Neural cell (in vitro differentiated cells): ENCODE data around the gene LDLRAD4. TPM values are rescaled to one million over a fixed set of nuclear protein-coding genes. Genes with fewer than 3 reads are reported as not detected.

ENCODE experiments used
- H2AFZ ChIP-seq: fragments of 200-600, 300-800 bp; sonication (generic), shearing (Covaris generic); 2 replicates; pipeline ENCODE4 v1.6.0; 2014; ENCODE audit warnings: low read depth, mild to moderate bottlenecking, antibody characterized with exemption, low read length, moderate library complexity
- H3F3A ChIP-seq: fragments of 200-600 bp; shearing (Covaris generic); 2 replicates; pipeline ENCODE4 v1.6.1; 2016; ENCODE audit warnings: mild to moderate bottlenecking, moderate library complexity, mixed read lengths, antibody characterized with exemption, low read length; ENCODE audit not compliant: insufficient read depth, poor library complexity, severe bottlenecking
- H3K27ac ChIP-seq: fragments of 200-600, 300-800 bp; sonication (generic), shearing (Covaris generic); 2 replicates; pipeline ENCODE4 v1.5.1; 2014; ENCODE audit warnings: mild to moderate bottlenecking, low read length, moderate library complexity
- H3K27me3 ChIP-seq: fragments of 300-800, 200-600 bp; sonication (generic), shearing (Covaris generic); 2 replicates; pipeline ENCODE4 v1.6.0; 2014; ENCODE audit warnings: mild to moderate bottlenecking, low read depth, low read length, moderate library complexity; ENCODE audit not compliant: insufficient read depth
- H3K36me3 ChIP-seq: fragments of 300-800, 200-600 bp; sonication (generic), shearing (Covaris generic); 2 replicates; pipeline ENCODE4 v1.5.1; 2014; ENCODE audit warnings: mild to moderate bottlenecking, antibody characterized with exemption, low read length, moderate library complexity; ENCODE audit not compliant: insufficient read depth
- H3K4me2 ChIP-seq: fragments of 300-800, 200-600 bp; sonication (generic), shearing (Covaris generic); 2 replicates; pipeline ENCODE4 v1.6.0; 2014; ENCODE audit warnings: mild to moderate bottlenecking, low read length
- H3K4me3 ChIP-seq: fragments of 300-800, 200-600 bp; sonication (generic), shearing (Covaris generic); 2 replicates; pipeline ENCODE4 v1.5.1; 2014; ENCODE audit warnings: mild to moderate bottlenecking, low read length, moderate library complexity
- H3K79me2 ChIP-seq: fragments of 200-600 bp; shearing (Covaris generic); replicated peaks from 2 replicates; pipeline ENCODE4 v1.6.0; 2014; ENCODE audit warnings: mild to moderate bottlenecking, low read length, moderate library complexity; ENCODE audit not compliant: insufficient read depth
- H3K9ac ChIP-seq: fragments of 300-800, 200-600 bp; sonication (generic), shearing (Covaris generic); 2 replicates; pipeline ENCODE4 v1.6.1; 2016; ENCODE audit warnings: mild to moderate bottlenecking, low read length, mixed read lengths
- H3K9me2 ChIP-seq: fragments of 200-600 bp; shearing (Covaris generic); 2 replicates; pipeline ENCODE4 v1.6.1; 2016; ENCODE audit warnings: mild to moderate bottlenecking, low read length, mixed read lengths; ENCODE audit not compliant: insufficient read depth
- H3K9me3 ChIP-seq: fragments of 200-600, 300-800 bp; sonication (generic), shearing (Covaris generic); 2 replicates; pipeline ENCODE4 v1.6.1; 2016; ENCODE audit warnings: mild to moderate bottlenecking, mixed run types, low read length, moderate library complexity, mixed read lengths
- H4K20me1 ChIP-seq: fragments of 200-600 bp; shearing (Covaris generic); 2 replicates; pipeline ENCODE4 v1.6.1; 2016; ENCODE audit warnings: mild to moderate bottlenecking, mixed run types; ENCODE audit not compliant: insufficient read depth
- EP300 ChIP-seq: fragments of 450-650 bp; conservative IDR thresholded peaks from 2 replicates; pipeline ENCODE4 v1.6.1; 2014; ENCODE audit warnings: antibody characterized with exemption, mild to moderate bottlenecking, moderate library complexity; ENCODE audit not compliant: poor library complexity, severe bottlenecking
- EZH2 ChIP-seq: fragments of 200-600, 300-800 bp; shearing (Covaris generic), sonication (generic); IDR thresholded peaks from 2 replicates; pipeline ENCODE4 v1.6.1; 2014; ENCODE audit warnings: antibody characterized with exemption, low read length, borderline replicate concordance, mild to moderate bottlenecking; ENCODE audit not compliant: insufficient read depth, poor library complexity, severe bottlenecking
- MXI1 ChIP-seq: fragments of 450-650 bp; conservative IDR thresholded peaks from 2 replicates; pipeline ENCODE4 v1.6.1; 2014; ENCODE audit warnings: antibody characterized with exemption, mild to moderate bottlenecking; ENCODE audit not compliant: poor library complexity, severe bottlenecking
- POLR2AphosphoS5 ChIP-seq: IDR thresholded peaks from 2 replicates; pipeline ENCODE4 v1.6.1; 2012
- RAD21 ChIP-seq: fragments of 450-650 bp; conservative IDR thresholded peaks from 2 replicates; pipeline ENCODE4 v1.6.1; 2014; ENCODE audit warnings: antibody characterized with exemption, mild to moderate bottlenecking, moderate library complexity
- SMC3 ChIP-seq: fragments of 450-650 bp; conservative IDR thresholded peaks from 2 replicates; pipeline ENCODE4 v1.6.1; 2014; ENCODE audit warnings: antibody characterized with exemption, mild to moderate bottlenecking, moderate library complexity; ENCODE audit not compliant: poor library complexity
- TAF1 ChIP-seq: IDR thresholded peaks from 2 replicates; pipeline ENCODE4 v1.6.1; 2012; ENCODE audit warnings: low read depth
- polyA plus RNA-seq: library from polyadenylated mRNA; depleted of rRNA; stranded (reverse); fragments of >200 nt; gene quantifications from 2 replicates; pipeline ENCODE4 v1.2.3, GENCODE V29; 2014
- TF ChIP-seq, protein P1 (sequence below): IDR thresholded peaks from 2 replicates; pipeline ENCODE4 v1.6.1; 2012; ENCODE audit warnings: borderline replicate concordance
- TF ChIP-seq, protein P2 (sequence below): fragments of 450-650 bp; IDR thresholded peaks from 2 replicates; pipeline ENCODE4 v1.5.1; 2014; ENCODE audit warnings: antibody characterized with exemption, mild to moderate bottlenecking, moderate library complexity; ENCODE audit not compliant: poor library complexity, severe bottlenecking

LDLRAD4 gene
- polyA plus RNA-seq, 1 donor from 2014 or later: 3.7 TPM

DNA sequence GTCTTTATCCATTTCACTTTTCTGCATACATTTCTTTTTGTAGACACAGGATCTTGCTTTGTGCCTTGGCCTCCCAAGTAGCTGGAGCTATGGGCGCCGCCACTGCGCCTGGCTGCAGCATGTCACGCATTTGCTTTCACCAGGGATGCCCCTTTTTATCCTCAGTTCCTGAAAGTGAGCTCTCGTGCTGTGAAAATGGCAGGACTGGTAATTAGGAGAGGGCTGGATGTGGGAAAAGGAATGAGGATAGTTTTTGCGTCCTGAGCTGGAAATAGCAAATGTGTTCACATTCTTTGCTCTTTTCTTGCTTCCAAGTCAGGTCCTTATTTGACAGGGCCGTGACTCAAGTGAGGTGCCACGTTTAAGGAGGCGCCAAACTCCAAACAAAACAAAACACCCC lies 104.6 kb downstream of the LDLRAD4 start:
- Histone ChIP-seq H2AFZ (no peak overlapping the region), H3K9ac (no peak overlapping the region), H3K27me3 (no peaks in the 10 kb centered on the region), H3K4me3 (no peak overlapping the region), H3K27ac (no peak overlapping the region), H4K20me1 (no peaks in the 10 kb centered on the region), H3F3A (no peaks in the 10 kb centered on the region), H3K9me3 (peaks cover 4% of the 10 kb centered on the region), H3K79me2 (no peaks in the 10 kb centered on the region), H3K9me2 (no peaks in the 10 kb centered on the region), H3K36me3 (no peaks in the 10 kb centered on the region), H3K4me2 (no peak overlapping the region)
- TF ChIP-seq, protein P1, sequence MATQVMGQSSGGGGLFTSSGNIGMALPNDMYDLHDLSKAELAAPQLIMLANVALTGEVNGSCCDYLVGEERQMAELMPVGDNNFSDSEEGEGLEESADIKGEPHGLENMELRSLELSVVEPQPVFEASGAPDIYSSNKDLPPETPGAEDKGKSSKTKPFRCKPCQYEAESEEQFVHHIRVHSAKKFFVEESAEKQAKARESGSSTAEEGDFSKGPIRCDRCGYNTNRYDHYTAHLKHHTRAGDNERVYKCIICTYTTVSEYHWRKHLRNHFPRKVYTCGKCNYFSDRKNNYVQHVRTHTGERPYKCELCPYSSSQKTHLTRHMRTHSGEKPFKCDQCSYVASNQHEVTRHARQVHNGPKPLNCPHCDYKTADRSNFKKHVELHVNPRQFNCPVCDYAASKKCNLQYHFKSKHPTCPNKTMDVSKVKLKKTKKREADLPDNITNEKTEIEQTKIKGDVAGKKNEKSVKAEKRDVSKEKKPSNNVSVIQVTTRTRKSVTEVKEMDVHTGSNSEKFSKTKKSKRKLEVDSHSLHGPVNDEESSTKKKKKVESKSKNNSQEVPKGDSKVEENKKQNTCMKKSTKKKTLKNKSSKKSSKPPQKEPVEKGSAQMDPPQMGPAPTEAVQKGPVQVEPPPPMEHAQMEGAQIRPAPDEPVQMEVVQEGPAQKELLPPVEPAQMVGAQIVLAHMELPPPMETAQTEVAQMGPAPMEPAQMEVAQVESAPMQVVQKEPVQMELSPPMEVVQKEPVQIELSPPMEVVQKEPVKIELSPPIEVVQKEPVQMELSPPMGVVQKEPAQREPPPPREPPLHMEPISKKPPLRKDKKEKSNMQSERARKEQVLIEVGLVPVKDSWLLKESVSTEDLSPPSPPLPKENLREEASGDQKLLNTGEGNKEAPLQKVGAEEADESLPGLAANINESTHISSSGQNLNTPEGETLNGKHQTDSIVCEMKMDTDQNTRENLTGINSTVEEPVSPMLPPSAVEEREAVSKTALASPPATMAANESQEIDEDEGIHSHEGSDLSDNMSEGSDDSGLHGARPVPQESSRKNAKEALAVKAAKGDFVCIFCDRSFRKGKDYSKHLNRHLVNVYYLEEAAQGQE: no peak
- no peak for TF ChIP-seq TAF1
- TF ChIP-seq SMC3: no peak
- no peak for TF ChIP-seq EZH2
- no peak for TF ChIP-seq EP300
- TF ChIP-seq MXI1: no peak
- TF ChIP-seq, protein P2, sequence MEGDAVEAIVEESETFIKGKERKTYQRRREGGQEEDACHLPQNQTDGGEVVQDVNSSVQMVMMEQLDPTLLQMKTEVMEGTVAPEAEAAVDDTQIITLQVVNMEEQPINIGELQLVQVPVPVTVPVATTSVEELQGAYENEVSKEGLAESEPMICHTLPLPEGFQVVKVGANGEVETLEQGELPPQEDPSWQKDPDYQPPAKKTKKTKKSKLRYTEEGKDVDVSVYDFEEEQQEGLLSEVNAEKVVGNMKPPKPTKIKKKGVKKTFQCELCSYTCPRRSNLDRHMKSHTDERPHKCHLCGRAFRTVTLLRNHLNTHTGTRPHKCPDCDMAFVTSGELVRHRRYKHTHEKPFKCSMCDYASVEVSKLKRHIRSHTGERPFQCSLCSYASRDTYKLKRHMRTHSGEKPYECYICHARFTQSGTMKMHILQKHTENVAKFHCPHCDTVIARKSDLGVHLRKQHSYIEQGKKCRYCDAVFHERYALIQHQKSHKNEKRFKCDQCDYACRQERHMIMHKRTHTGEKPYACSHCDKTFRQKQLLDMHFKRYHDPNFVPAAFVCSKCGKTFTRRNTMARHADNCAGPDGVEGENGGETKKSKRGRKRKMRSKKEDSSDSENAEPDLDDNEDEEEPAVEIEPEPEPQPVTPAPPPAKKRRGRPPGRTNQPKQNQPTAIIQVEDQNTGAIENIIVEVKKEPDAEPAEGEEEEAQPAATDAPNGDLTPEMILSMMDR: no peak
- no peak for TF ChIP-seq RAD21
- TF ChIP-seq POLR2AphosphoS5: no peak

DNA sequence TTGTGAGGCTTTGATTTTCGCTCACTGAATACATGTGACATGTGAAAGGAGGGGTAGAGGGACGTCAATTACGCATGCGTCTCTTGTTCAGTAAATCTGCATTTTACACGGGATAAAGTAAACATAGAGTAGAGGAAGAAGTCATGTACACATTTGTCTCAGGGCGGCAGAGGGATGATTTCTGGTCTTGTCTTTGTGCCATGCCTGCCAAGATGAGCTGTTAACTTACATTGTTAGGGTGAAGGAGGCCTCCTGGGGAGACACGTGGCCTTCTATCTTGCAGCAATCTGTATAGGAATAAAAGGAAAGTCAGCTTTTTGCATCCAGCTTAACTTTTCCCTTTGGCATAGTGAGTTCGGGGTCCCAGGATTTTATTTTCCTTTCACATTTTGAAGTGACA lies 106.3 kb downstream of the LDLRAD4 start:
- no peaks in the 10 kb centered on the region for H3K79me2 ChIP-seq
- H3K27me3 ChIP-seq: no peaks in the 10 kb centered on the region
- no peak overlapping the region for H3K4me3 ChIP-seq
- H3K9me2 ChIP-seq: no peaks in the 10 kb centered on the region
- H4K20me1 ChIP-seq: no peaks in the 10 kb centered on the region
- peaks cover 4% of the 10 kb centered on the region for H3K9me3 ChIP-seq
- H3K36me3 ChIP-seq: no peaks in the 10 kb centered on the region
- no peak overlapping the region for H2AFZ ChIP-seq
- H3K27ac ChIP-seq: no peak overlapping the region
- H3K4me2 ChIP-seq: no peak overlapping the region
- no peak overlapping the region for H3K9ac ChIP-seq
- TF ChIP-seq EP300 (no peak), EZH2 (no peak), MXI1 (no peak), POLR2AphosphoS5 (no peak), TAF1 (no peak), RAD21 (no peak), SMC3 (no peak)
- TF ChIP-seq, protein P2: no peak
- TF ChIP-seq, protein P1: no peak
- H3F3A ChIP-seq: no peaks in the 10 kb centered on the region
